ENCODE results near the gene DOCK1.
A peak's percentile ranks its signal among the peaks of the same experiment; 100 is the strongest.

The DOCK1 gene

GRCh38 chr10:127009366-127009765 is 104.1 kb downstream of the DOCK1 start:
- DNase-seq (ENCODE audit: low read depth, low spot score): no peak

- no peak for DNase-seq (ENCODE audit: low read depth, low spot score)
These were observed 105.9 kb downstream of the DOCK1 start for GRCh38 chr10:127011174-127011573.

GRCh38 chr10:127012071-127012768 is 107.0 kb downstream of the DOCK1 start:
- DNase-seq (ENCODE audit: low read depth, low spot score): no peak

GRCh38 chr10:127012769-127013152 is 107.5 kb downstream of the DOCK1 start:
- peak; percentile 71 for DNase-seq (ENCODE audit: low read depth, low spot score)

- DNase-seq (ENCODE audit: low read depth, low spot score): peak; percentile 12
These were observed 108.0 kb downstream of the DOCK1 start for GRCh38 chr10:127013211-127013656.

GRCh38 chr10:127013691-127014473 is 108.7 kb downstream of the DOCK1 start:
- no peak for DNase-seq (ENCODE audit: low read depth, low spot score)

GRCh38 chr10:127014671-127015070 is 109.4 kb downstream of the DOCK1 start:
- no peak for DNase-seq (ENCODE audit: low read depth, low spot score)

- DNase-seq (ENCODE audit: low read depth, low spot score): no peak
These were observed 110.1 kb downstream of the DOCK1 start for GRCh38 chr10:127015373-127015772.

GRCh38 chr10:127016331-127016730 is 111.1 kb downstream of the DOCK1 start:
- no peak for DNase-seq (ENCODE audit: low read depth, low spot score)

- DNase-seq (ENCODE audit: low read depth, low spot score): peak; percentile 28
These were observed 112.5 kb downstream of the DOCK1 start for GRCh38 chr10:127017541-127018297.

GRCh38 chr10:127018298-127018650 is 113.0 kb downstream of the DOCK1 start:
- no peak for DNase-seq (ENCODE audit: low read depth, low spot score)

GRCh38 chr10:127018766-127019165 is 113.5 kb downstream of the DOCK1 start:
- DNase-seq (ENCODE audit: low read depth, low spot score): no peak

- DNase-seq (ENCODE audit: low read depth, low spot score): no peak
These were observed 115.0 kb downstream of the DOCK1 start for GRCh38 chr10:127020260-127020659.

GRCh38 chr10:127021801-127022200 is 116.6 kb downstream of the DOCK1 start:
- DNase-seq (ENCODE audit: low read depth, low spot score): no peak

- no peak for DNase-seq (ENCODE audit: low read depth, low spot score)
These were observed 119.6 kb downstream of the DOCK1 start for GRCh38 chr10:127024685-127025435.

- no peak for DNase-seq (ENCODE audit: low read depth, low spot score)
These were observed 122.6 kb downstream of the DOCK1 start for GRCh38 chr10:127027786-127028185.

- DNase-seq (ENCODE audit: low read depth, low spot score): no peak
These were observed 123.3 kb downstream of the DOCK1 start for GRCh38 chr10:127028556-127028955.

- DNase-seq (ENCODE audit: low read depth, low spot score): no peak
These were observed 123.8 kb downstream of the DOCK1 start for GRCh38 chr10:127029061-127029460.

GRCh38 chr10:127033216-127034033 is 128.2 kb downstream of the DOCK1 start:
- DNase-seq (ENCODE audit: low read depth, low spot score): no peak

GRCh38 chr10:127034034-127034633 is 128.9 kb downstream of the DOCK1 start:
- no peak for DNase-seq (ENCODE audit: low read depth, low spot score)

Data from astrocyte of the hippocampus (primary cell).